Colonic mucosa (tissue), 4 donors: ENCODE data around the gene PECR. TPM values are rescaled to one million over a fixed set of nuclear protein-coding genes. Genes with fewer than 3 reads are reported as not detected.
"Not testable (repeated sequence)": the region's sequence is repeated elsewhere in the genome, so short reads cannot be mapped to it uniquely, and the experiment has no call there.

Experiments
- DNase-seq: peaks from one replicate; pipeline ENCODE4 v3.0.0-alpha.2; 2020
- H3K27ac ChIP-seq: fragments of 200-600 bp; one replicate; pipeline ENCODE4 v1.8.0; 2021
- H3K27me3 ChIP-seq: fragments of 200-600 bp; one replicate; pipeline ENCODE4 v1.8.0; 2021
- H3K36me3 ChIP-seq: fragments of 200-600 bp; one replicate; pipeline ENCODE4 v1.8.0; 2021
- H3K4me1 ChIP-seq: fragments of 200-600 bp; one replicate; pipeline ENCODE4 v1.8.0; 2021; ENCODE audit warnings: mild to moderate bottlenecking
- H3K4me3 ChIP-seq: fragments of 200-600 bp; one replicate; pipeline ENCODE4 v1.8.0; 2021
- H3K9ac ChIP-seq, 2 donors: one replicate each; pipeline ENCODE4 v1.7.0; 2013; ENCODE audit warnings: control low read depth in 2 of 2, low read depth in 2 of 2, low read length in 2 of 2
- H3K9me3 ChIP-seq: fragments of 200-600 bp; one replicate; pipeline ENCODE4 v1.8.0; 2021
- CTCF ChIP-seq: fragments of 200-600 bp; IDR thresholded peaks from one replicate; pipeline ENCODE4 v1.8.0; 2022; ENCODE audit warnings: antibody characterized with exemption, mild to moderate bottlenecking
- intact Hi-C: fragments of 100-400 bp; cut with DNase I; formaldehyde crosslinking; loops from one replicate; pipeline ENCODE4 v1.14.1; 2022
- total RNA-seq, 2 donors: library from RNA; stranded (reverse); fragmentation: NEBNext Ultra II Directional in 1 of 2; extraction: Animal tissue kit (Norgen Biotek cat#: 25700) in 1 of 2; gene quantifications; one replicate each; pipeline ENCODE4 v1.2.1, GENCODE V29; 2021
- donor health status: healthy.
- donor health status: DM: no; HTN: no; CAD: no.
- donor health status: DM: no; HTN: no; CAD: no.

PECR gene
- total RNA-seq, 2 donors from 2014 or later, result 15.9 to 22.5 TPM

- H3K9ac ChIP-seq, result no peak overlapping the region
- H3K4me3 ChIP-seq, result no peak overlapping the region
- no peaks in the 10 kb centered on the region for H3K4me1 ChIP-seq
- no peaks in the 10 kb centered on the region for H3K9me3 ChIP-seq
- TF ChIP-seq CTCF, result no peak
- H3K27ac ChIP-seq, result no peak overlapping the region
- DNase-seq, result no peak
- H3K27me3 ChIP-seq, result no peaks in the 10 kb centered on the region
- no peaks in the 10 kb centered on the region for H3K36me3 ChIP-seq
- intact Hi-C loops, result no loop called here
Measured at GRCh38 chr2:216014986-216015385, 66.6 kb downstream of the PECR start.

DNA sequence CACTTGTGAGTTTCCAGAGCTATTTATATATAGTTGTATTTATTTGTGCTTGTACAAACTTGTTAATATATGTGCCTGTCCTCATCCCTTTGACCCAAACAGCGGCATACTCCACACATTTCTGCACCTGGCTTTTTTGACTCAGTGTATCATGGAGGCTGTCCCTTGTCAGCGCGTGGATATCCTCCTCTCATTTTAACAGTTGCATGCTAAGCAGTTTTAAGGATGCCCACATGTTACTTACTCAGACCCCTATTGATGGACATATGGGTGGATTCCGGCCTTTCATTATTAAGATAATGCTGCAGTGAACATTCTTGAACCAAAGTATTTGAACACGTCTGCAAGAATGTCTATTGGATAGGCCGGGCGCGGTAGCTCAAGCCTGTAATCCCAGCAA is 67.6 kb downstream of the PECR start:
- Histone ChIP-seq H3K9me3 (no peaks in the 10 kb centered on the region), H3K27me3 (no peaks in the 10 kb centered on the region), H3K9ac (no peak overlapping the region), H3K4me3 (no peak overlapping the region), H3K4me1 (no peaks in the 10 kb centered on the region), H3K27ac (no peak overlapping the region), H3K36me3 (no peaks in the 10 kb centered on the region)
- TF ChIP-seq CTCF, result no peak
- DNase-seq, result no peak
- intact Hi-C loops, result no loop called here

DNA sequence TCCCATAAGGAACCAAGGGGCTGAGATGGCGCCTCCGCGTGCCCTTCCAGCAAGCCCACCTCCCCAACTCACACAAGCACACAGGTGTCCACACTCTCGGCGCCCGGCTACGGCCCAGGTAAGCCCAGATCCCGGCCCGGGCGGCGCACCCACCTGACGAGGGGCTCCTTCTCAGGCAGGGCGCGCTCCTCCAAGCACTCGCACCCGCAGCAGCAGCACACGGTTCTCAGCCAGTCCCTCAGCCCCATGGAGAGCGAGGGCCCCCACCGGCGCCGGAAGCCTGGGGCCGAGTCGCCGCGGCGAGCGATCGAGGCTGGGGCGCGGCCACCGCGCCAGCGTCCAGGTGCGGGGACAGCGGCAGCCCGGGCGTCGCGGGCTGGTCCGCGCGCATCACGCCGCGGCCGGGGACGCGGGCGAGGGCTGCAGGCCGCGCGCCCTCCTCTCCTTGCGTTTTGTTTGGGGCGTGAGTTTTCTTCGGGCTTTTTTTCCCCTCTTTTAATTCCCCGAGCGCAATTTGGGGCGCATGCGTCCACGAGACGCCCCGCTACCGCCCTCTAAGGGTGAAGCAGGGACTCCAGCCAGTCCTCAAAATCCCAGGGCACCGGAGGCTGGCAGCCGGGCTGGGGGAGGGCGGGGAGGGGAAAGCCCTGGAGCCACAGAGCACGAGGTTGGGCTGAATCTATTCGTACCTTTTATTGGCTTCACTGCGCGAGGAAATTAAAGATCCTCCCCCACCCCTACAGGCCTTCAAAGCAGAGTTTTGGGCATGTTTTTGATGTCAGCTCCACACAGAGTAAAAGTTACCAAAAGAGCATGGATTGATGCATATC is 68.3 kb downstream of the PECR start, which contains the start of gene MREG:
TSS of gene MREG (minus strand) at position 472 of the 830 bp plus-strand sequence. CDS start at position 248, 224 bp downstream.
- H3K27me3 ChIP-seq, result no peaks in the 10 kb centered on the region
- peak within 1 kb of the TSS; percentile 57 for H3K4me3 ChIP-seq
- H3K27ac ChIP-seq, result peak within 1 kb of the TSS; percentile 33
- peak; percentile 58 for TF ChIP-seq CTCF
- H3K9ac ChIP-seq, result peak within 1 kb of the TSS; percentile 78 to 83
- intact Hi-C loops, result no loop called here
- no peaks in the 10 kb centered on the region for H3K4me1 ChIP-seq
- H3K9me3 ChIP-seq, result no peaks in the 10 kb centered on the region
- H3K36me3 ChIP-seq, result no peaks in the 10 kb centered on the region
- DNase-seq, result peak; percentile 86

- peak overlapping the region; percentile 57 for H3K4me3 ChIP-seq
- DNase-seq, result no peak
- TF ChIP-seq CTCF, result no peak
- no peaks in the 10 kb centered on the region for H3K27me3 ChIP-seq
- H3K9me3 ChIP-seq, result no peaks in the 10 kb centered on the region
- intact Hi-C loops, result no loop called here
- H3K36me3 ChIP-seq, result no peaks in the 10 kb centered on the region
- peak overlapping the region; percentile 78 to 83 for H3K9ac ChIP-seq
- H3K4me1 ChIP-seq, result no peaks in the 10 kb centered on the region
- peak overlapping the region; percentile 33 for H3K27ac ChIP-seq
Measured at GRCh38 chr2:216012830-216013079, 68.9 kb downstream of the PECR start.

- Histone ChIP-seq H3K4me1 (no peaks in the 10 kb centered on the region), H3K9me3 (no peaks in the 10 kb centered on the region), H3K27me3 (no peaks in the 10 kb centered on the region), H3K36me3 (no peaks in the 10 kb centered on the region), H3K9ac (peak overlapping the region in 1 of 2 donors; percentile 78), H3K27ac (no peak overlapping the region), H3K4me3 (peak overlapping the region; percentile 57)
- intact Hi-C loops, result no loop called here
- DNase-seq, result peak; percentile 53
- no peak for TF ChIP-seq CTCF
Measured at GRCh38 chr2:216012133-216012829, 69.3 kb downstream of the PECR start.

- H3K4me1 ChIP-seq, DNase-seq, H3K27me3 ChIP-seq, H3K36me3 ChIP-seq, H3K9me3 ChIP-seq, H3K27ac ChIP-seq, H3K9ac ChIP-seq, H3K4me3 ChIP-seq, intact Hi-C loops: not testable (repeated sequence)
Measured at GRCh38 chr2:216009215-216009614, 72.4 kb downstream of the PECR start.
